AG04450 (cell line): ENCODE data around the gene FAM20B. TPM values are rescaled to one million over a fixed set of nuclear protein-coding genes. Genes with fewer than 3 reads are reported as not detected.

Experiments used
- CTCF ChIA-PET: fragments of 300-600, 350-600 bp; formaldehyde crosslinking; extraction: SDS; loops from one replicate; lab custom pipeline; 2022; ENCODE audit warnings: antibody characterized with exemption, inconsistent platforms; lab: Charles Lee
- POLR2A ChIA-PET: fragments of 350-600 bp; formaldehyde crosslinking; extraction: SDS; loops from one replicate; lab custom pipeline; 2021; ENCODE audit warnings: antibody characterized with exemption, inconsistent platforms; lab: Yijun Ruan, JAX
- DNase-seq: peaks from one replicate; pipeline ENCODE4 v3.0.0-alpha.2; 2011; ENCODE audit warnings: low read depth, low spot score
- H3K27ac ChIP-seq: one replicate; pipeline ENCODE4 v1.5.1; 2012; ENCODE audit warnings: low read depth, low read length, control low read depth
- H3K27me3 ChIP-seq: one replicate; pipeline ENCODE4 v1.6.0; 2012; ENCODE audit warnings: low read length; ENCODE audit not compliant: control insufficient read depth, insufficient read depth
- H3K4me3 ChIP-seq: 2 replicates; pipeline ENCODE4 v1.5.1; 2011; ENCODE audit warnings: mild to moderate bottlenecking, low read depth, low read length, control low read depth
- H3K9me3 ChIP-seq: 2 replicates; pipeline ENCODE4 v1.5.1; 2012; ENCODE audit warnings: low read length; ENCODE audit not compliant: control insufficient read depth, insufficient read depth
- CTCF ChIP-seq: IDR thresholded peaks from 2 replicates; pipeline ENCODE4 v1.5.1; 2011; ENCODE audit warnings: low read depth, low read length, control low read depth, inconsistent platforms
- polyA plus RNA-seq: library from polyadenylated mRNA; depleted of rRNA; stranded (reverse); fragments of >200 nt; gene quantifications from 2 replicates; pipeline ENCODE4 v1.2.3, GENCODE V29; 2011

Gene FAM20B
- polyA plus RNA-seq, 1 experiment = 29.3 TPM

DNA sequence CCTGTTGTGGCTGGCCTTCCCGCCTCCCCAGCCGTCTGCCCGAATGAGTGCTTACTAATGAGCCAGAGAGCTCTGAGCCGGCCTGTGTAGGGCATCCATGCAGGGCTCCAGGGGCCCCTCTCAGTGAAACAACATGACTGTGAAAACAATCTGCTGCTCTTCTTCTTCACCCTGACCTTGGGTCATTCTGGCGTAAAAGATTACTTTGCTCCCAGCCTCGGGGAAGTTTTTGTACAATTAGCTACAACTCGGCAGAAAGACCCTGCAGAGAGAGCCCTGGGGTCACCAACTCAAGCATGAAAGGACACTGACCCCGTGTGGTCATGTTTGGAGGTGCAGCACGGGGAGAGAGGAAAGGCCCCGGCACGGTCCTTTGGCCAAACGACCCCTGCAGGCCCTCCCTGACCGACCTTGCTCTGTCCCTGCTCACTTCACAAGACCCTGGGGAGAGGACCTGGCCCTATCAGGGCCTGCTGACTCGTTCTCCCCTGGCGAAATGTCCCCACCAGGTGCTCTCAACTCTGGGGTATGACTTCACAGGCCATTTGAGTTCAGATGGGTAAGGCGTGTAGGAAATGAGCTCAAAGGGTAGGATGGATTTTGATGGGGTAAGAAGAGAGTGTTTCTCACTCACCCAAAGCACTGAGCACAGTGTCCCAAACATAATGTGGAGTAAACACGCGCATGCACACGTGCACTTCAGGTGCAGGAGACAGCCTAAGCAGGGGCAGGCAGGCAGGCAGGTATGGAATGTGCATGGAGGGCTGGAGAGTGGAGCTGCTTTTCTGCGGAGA is 22.9 kb upstream of the FAM20B start:
- CTCF ChIA-PET = interaction anchor here (0.5 to 12.2 kb wide), 100 partner anchors 9 to 1838 kb away, joined by 3 to 176 read pairs (median 4); partner anchors contain the start of genes ANGPTL1 and ASTN1
- peak; percentile 32 for DNase-seq
- no peak overlapping the region for H3K27ac ChIP-seq
- POLR2A ChIA-PET = interaction anchor here (1.1 kb wide), 1 partner anchor 462 kb away, joined by 4 read pairs; no protein-coding TSS in a partner anchor
- H3K27me3 ChIP-seq = no peaks in the 10 kb centered on the region
- H3K9me3 ChIP-seq = no peaks in the 10 kb centered on the region
- no peak overlapping the region for H3K4me3 ChIP-seq
- peak; percentile 97 for TF ChIP-seq CTCF

DNA sequence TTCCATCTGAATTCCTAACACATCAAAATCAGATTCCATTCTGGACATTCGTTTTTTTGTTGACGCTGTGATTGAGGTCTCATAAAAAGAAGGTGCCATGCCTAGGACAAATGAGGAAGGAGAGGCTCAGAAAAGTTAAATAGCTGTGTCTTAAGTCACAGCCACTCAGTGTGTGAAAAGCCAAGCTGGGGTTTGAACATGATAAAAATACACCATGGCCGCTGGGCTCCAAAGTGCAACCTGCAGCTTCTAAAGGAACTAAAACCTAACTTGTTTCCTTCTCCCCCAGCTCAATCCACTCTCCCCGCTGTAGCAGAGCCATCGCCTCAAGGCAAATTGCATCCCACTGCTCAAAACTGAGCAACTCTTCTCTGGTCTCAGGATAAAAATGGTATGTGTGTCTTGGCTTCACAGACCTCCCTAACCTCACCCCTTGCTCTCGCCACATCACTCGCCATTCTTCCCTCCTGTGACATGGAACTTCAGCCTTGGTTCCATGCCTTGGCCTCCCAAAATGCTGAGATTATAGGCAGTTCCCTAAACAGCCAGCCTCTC is 22.1 kb upstream of the FAM20B start:
- CTCF ChIA-PET = interaction anchor here (0.5 to 12.2 kb wide), 77 partner anchors 8 to 764 kb away, joined by 3 to 176 read pairs (median 4); partner anchors contain the start of gene ANGPTL1
- no peaks in the 10 kb centered on the region for H3K9me3 ChIP-seq
- H3K27me3 ChIP-seq = no peaks in the 10 kb centered on the region
- no peak for DNase-seq
- TF ChIP-seq CTCF = no peak
- no peak overlapping the region for H3K4me3 ChIP-seq
- H3K27ac ChIP-seq = no peak overlapping the region
- POLR2A ChIA-PET = interaction anchor here (0.7 kb wide), 1 partner anchor 12 kb away, joined by 3 read pairs; no protein-coding TSS in a partner anchor

GRCh38 chr1:179007233-179007632 is 18.5 kb upstream of the FAM20B start:
- Histone ChIP-seq H3K4me3 (no peak overlapping the region), H3K9me3 (no peaks in the 10 kb centered on the region), H3K27me3 (no peaks in the 10 kb centered on the region), H3K27ac (no peak overlapping the region)
- no peak for DNase-seq
- no peak for TF ChIP-seq CTCF
- POLR2A ChIA-PET = no interaction called here
- CTCF ChIA-PET = interaction anchor here (0.6 to 12.2 kb wide), 4 partner anchors 10 to 481 kb away, joined by 3 to 176 read pairs (median 4); no protein-coding TSS in a partner anchor

DNA sequence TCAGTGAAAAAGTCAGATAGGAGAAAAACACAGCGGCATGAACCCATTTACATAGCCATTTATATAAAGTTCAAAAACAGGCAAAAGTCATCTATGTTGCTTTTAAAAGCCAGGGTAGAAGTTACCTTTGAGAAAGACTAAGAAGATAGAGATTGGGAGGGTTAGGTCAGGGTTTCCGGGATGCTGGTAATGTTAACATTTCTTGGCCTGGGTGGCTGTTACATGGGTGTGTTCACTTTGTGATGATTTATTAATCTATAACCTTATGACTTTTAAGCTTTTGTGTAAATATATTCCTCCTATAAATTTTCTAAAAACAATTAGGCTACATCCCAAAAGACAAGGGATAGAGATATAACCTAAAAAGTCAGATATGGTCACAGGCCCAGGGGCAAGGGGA is 15.0 kb upstream of the FAM20B start:
- ChIA-PET CTCF (interaction anchor here (1.2 kb wide), 1 partner anchor 509 kb away, joined by 3 read pairs; no protein-coding TSS in a partner anchor), POLR2A (no interaction called here)
- no peak for DNase-seq
- no peak for TF ChIP-seq CTCF
- Histone ChIP-seq H3K9me3 (no peaks in the 10 kb centered on the region), H3K27me3 (no peaks in the 10 kb centered on the region), H3K27ac (no peak overlapping the region), H3K4me3 (no peak overlapping the region)
